Measurements from ENCODE around the gene UNC80.

UNC80 gene

DNA sequence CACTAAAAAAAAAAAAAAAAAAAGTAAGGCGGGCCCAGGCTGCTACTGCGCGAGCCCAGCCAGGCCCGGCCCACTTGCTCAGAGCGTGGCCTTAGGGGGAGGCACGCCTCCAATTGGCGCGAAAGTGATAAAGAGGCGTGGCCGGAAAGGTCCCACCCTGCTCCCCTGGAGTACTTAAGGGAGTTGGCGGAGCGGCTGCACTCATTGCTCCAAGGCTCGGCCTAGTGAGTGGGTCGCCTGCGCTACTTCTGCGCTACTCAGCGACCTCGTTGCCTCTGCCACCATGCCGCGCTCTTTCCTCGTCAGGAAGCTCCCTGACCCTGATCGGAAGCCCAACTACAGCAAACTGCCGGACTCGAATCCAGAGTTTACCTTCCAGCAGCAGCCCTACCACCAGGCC lies 36.9 kb downstream of the UNC80 start:
- DNase-seq, result no peak

DNA sequence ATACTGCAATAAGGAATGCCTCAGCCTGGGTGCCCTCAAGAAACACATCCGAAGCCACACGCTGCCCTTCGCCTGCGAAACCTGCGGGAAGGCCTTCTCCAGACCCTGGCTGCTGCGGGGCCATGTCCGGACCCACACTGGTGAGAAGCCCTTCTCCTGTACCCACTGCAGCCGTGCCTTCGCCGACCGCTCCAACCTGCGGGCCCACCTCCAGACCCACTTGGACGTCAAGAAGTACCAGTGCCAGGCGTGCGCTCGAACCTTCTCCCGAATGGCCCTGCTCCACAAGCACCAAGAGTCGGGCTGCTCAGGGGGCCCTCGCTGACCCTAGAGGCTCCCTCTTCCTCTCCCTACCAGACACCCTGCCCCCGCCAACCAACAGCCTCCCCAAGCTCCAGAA lies 37.6 kb downstream of the UNC80 start:
- no peak for DNase-seq

DNA sequence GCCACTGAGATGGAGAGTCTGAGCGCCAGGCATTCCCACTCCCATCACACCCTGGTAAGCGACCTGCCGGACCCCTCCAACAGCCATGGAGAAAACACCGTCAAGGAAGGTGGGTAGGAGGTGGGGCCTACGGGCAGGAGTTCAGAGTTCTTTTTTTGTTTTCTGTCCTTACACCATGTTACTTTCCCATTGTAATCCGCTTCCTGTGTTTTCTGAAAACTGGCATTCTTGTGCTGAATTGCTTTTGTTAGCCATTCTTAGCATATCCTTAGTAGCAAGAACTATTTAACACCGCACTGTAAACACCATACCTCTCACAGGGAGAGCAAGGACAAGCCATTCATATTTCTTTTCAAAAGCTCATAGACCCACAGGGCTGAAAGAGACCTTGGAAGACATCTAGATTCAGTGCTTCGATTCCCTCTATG lies 46.2 kb downstream of the UNC80 start:
- no peak for DNase-seq

DNA sequence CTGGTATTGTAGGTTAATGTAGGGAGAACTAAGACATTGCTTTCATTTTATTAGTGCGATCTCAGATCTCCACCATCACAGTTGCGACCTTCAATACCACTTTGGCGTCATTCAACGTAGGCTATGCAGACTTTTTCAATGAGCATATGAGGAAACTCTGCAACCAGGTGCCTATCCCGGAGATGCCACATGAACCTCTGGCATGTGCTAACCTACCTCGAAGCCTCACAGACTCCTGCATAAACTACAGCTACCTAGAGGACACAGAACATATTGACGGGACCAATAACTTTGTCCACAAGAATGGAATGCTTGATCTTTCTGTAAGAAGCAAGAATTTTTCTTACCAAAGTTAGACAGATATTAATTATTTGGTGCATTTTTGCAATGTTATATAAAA lies 47.3 kb downstream of the UNC80 start:
- DNase-seq, result no peak

DNA sequence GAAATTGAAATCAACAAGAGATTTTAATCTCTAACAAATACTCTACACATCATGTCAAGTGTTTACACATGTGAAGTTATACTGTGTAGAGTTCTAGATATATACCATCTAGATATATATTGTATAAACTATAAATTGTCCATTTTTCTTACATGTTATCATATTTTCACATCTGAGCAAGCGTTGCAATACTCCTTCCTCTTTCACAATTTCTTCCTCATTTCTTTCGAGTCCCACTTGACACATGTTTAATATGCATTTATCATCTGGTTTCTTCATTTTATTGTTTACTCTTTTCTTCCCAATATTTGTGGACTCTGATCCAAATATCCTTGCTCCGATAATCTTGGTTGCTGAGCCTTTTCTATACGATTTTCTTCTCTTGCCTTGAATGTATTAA lies 50.2 kb downstream of the UNC80 start:
- DNase-seq, result no peak

DNA sequence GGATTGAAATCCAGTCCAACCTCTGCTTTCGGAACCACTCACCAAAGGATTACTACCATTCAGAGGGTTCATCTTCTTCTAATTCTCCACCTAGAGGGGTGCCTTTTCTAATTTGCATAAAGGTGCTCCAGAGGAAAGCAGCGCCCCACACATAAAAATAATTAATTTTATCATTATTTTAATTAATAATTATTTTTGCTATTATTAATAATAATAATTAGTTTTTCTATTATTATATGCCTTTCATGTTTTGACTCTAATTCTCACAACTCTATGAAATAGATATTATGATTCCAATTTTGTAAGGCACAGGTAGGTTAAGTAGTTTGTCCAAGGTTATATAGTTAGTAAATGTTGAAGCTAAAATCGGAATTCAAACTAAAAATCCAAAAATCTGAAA lies 51.9 kb downstream of the UNC80 start:
- DNase-seq, result no peak

DNA sequence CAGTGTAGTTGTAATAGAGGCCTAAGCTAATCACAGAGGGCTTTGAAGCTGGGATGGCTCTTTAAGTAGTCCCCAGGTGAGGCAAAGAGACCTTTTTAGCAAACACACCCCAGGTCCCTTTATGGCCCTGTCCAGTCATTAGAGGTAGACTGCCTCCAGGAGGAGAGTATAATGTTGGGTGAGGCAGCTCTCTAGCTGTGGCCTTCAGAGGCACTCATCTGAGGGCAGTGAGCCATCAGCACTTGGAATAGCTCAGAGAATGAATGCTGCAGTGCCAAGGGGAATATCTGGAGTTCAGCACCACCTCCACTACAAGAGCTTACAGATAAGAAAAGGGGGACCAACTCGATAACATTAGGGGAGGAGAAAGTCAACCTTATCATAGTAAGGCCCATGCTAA lies 52.8 kb downstream of the UNC80 start:
- DNase-seq, result no peak

DNA sequence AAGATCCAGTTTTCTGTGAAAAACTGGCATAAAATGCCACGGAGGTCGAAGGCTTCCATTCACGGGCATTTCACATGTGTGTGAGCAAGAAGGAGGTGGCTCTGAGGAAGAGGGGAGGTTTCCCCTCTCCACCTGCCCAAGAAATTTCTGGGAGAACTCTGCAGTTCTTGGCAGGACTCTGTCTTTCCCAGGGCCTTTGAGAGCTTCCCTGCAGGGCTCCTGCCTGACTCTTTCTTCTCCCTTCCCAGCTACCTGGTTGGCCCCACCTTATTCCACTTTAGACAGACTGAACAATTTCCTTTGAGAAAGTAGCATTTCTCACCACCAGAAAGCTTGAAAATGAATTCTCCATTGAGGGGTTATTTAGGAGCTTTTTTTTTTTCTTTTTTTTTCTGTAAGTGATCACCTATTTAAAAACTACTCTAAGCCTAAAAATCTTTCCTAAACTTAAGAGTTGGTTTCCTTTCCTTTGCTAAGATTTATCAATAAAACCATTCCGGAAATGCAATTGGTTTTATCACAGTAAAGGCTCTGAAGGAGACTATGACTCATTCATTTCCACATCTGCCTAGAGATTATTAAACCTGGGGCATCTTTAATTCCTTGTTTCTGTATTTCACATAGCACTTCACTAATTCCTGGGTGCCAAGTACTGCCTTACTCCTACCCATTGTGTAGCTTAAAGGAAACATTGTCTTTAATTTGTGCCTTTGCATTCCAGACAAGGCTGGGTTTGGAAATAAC lies 59.3 kb downstream of the UNC80 start:
- no peak for DNase-seq

DNA sequence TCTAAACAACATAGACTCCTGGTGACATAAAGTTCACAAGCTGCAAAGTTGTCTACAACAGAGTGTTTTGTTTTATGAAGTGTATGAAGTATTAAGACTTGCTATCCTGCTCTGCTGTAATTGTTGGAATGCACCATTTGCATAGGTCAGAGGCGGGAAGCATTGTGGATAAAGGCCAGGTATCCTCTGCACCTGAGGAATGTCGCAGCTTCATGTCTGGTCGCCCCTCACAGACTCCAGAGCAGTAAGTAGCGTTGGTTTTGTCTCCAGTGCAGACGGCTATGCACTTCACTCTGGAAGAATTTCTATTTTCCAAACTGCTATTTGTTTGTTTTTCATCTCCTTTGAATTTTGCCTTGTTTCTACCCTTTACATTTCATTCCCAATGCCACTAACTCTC lies 63.1 kb downstream of the UNC80 start:
- DNase-seq, result no peak

DNA sequence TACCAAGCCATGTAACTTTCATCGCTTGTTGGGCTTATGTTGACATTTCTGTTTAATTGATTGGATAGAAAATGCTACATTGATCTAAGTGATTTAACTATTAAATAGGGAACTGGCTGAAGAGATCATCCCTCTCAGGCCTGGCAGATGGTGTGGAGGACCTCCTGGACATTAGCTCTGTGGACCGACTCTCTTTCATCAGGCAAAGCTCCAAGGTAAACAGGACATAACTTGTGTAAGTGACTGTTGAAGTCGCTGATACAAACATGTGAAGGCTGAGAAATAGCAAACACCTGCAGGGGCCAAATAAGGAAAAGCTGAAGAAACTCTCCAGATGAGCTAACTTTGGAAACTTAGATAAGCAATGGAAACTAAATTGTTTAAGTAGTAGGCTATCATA lies 68.8 kb downstream of the UNC80 start:
- DNase-seq, result no peak

DNA sequence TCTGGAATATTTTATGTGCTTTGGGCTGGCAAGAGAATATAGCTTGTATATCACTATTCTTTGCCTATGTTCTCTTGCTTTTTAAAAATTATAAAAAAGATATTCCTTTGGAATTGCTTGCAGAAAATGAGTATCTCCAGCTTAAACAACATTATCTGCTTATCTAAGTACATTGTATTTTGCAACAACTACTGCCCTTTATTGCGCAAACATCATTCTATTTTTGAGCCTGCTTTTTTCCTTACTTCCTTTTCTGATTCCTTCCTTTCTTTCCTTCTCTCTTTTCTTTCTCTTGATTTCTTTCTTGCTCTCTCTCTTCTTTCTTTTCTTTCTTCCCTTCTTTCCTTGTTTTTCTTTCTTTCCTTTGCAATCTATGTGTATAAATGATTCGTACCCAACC lies 74.0 kb downstream of the UNC80 start:
- no peak for DNase-seq

DNA sequence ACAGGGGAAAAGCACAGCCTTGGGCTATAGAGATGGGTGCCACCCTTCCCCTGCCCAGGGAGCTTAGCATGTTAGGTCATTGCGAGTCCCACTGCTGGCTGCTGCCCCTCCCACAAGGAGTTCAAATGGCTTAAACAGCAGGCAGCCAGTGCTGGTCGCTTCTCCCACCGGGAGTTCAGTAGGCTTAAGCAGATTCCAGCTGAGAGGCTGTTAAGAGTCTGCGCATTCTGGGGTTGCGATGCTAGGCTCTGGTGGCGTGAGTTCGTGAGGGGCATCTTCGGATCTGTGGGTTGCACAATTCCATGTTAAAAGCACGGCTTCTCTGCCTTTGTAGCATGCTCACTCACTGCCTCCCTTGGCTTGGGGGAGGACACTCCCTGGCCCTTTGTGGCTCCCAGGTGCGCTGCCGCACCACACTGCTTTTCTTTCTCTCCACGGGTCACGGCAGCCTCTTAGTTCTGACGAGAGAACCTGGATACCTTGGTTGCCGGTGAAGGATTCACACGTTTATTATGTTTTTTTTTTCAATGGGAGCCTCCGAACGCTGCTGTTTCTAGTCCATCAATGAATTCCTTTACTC lies 93.2 kb downstream of the UNC80 start:
- DNase-seq, result no peak

DNA sequence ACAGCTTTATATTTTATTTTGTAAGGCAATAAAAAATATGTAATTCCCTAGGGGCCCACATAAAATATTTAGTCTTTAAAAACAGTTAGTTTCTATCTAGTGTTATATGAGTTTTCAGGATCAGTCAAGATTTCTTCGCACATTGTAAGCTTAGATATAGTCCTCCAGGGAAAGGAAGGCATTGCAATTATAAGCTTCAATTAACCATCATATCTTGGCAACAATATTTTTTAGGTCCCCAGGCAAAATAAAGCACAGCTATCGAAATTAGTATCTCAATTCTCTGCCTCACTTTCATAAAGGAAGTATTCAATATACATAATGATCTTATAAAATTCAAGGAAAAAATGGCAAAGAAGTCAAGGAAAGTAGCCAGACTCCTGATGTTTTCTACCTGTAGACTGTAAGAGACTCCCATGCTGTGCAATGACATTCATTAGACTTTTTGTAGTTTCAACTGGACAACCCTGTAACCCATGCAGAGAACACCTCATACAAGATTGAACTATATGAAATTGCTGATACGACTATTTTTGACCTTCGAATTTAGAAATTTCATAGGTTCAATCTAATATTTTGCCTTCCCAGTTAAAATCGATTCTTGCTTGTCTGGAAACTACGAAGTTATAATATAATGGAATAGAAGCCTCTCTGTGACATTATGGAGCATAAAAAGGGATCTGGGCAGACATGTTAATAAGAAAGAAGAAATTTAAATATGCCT lies 96.8 kb downstream of the UNC80 start:
- DNase-seq, result no peak

DNA sequence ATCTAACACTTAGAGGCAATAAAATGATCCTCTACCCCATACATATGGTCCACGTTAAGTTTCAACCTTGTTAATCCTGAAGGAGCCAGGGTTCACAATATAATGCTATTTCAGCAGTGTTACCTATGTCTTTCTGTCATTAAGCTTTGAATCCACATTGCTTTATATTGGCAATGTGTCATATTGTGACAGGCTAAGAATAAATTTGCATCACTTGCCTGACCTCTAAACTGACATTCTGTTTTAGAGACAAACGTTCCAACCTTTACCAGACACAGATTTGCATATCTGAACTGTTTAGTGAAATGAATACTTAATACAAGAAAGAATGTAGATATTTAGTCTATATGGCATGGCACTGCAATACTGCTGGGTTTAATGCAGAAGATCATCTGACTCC lies 98.4 kb downstream of the UNC80 start:
- DNase-seq, result no peak

DNA sequence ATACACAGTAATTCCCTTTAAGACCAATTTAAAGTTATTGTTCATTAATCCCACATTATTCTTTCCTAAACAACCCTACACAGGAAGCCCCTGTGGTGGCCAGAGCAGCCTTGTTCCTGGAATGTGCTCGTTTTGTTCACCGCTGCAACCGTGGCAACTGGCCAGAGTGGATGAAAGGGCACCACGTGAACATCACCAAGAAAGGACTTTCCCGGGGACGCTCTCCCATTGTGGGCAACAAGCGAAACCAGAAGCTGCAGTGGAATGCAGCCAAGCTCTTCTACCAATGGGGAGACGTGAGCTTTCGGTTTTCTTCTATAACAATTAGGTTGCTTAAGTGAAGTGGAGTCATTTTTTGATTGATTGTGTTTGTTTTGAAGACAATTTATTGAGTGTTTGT lies 101.0 kb downstream of the UNC80 start:
- DNase-seq, result no peak

DNA sequence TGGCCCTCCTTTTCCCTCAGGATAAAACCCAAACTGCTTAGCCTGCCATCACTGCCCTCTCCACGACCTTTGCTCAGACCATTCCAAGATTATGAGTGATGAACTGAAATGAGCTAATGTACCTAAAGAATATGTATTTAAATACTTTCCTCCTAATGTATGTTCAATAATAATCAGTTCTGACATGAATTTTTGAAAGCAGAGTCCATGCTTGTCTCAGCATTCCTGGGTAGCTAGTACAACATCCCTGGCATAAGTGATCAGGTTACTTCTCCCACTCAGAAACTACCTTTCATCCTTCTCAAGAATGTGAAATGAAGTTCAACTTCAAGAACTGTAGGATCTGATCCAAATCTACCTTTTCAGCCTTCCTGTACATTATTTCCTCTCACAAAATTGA lies 103.6 kb downstream of the UNC80 start:
- no peak for DNase-seq

DNA sequence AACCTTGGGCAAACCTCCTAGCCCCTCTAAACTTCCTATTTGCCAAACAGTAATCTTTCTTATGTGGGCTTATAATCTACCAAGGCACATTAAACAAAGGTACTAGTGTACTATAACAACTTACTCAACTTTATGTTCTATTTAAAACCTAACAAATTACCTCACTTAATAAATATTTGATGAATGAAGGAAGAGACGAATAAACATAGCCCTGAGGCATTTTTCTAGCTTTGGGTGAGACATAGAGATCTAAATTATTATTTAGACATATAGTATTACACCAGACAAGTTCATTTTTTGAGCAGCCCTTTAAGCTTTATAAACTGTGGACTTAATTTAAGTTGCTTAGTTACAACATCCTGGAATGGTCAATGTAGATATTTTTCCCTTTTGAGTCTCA lies 104.6 kb downstream of the UNC80 start:
- DNase-seq, result no peak

DNA sequence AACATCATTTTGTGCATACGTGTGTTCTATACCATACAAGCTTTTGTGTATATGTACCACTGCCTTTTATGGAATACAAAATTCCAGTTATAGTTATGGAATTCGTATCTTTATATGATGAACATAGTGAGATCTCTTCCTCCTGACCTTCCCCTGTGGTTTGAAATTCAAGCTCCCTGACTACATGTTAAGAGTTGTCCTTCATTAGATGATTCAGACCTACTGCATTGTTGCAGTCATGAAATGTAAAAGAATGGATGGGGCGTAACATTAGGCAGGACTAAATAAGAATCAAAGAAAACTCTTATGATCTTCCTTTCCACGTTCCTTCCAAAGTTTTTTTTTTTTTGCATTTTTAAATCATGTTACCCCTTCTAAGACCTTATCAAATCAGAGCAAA lies 107.1 kb downstream of the UNC80 start:
- DNase-seq, result no peak

DNA sequence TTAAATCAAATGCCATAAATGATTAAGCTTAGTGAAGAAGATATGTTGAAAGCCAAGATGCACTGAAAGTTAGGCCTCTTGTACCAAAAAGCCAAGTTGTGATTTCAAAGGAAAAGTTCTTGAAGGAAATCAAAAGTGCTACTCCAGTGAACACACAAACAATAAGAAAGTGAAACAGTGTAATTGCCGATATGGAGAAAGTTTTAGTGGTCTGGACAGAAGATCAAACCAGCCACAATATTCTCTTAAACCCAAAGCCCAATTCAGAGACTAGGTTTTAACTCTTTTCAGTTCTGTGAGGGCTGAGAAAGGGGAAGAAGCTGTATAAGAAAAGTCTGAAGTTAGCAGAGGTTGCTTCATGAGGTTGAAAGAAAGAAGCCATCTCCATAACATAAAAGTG lies 129.0 kb downstream of the UNC80 start:
- no peak for DNase-seq

DNA sequence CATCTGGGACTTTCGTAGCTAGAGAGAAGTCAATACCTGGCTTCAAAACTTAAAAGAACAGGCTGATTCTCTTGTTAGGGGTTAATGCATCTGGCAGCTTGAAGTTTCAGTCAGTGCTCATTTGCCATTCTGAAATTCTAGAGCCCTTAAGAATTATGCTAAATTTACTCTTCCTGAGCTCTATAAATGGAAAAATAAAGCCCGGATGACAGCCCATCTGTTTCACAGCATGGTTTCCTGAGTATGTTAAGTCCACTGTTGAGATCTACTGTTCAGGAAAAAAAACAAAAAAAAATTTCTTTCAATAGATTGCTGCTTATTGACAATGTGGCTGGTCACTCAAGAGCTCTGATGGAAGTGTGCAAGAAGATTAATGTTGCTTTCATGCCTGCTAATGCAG lies 129.5 kb downstream of the UNC80 start:
- no peak for DNase-seq

DNA sequence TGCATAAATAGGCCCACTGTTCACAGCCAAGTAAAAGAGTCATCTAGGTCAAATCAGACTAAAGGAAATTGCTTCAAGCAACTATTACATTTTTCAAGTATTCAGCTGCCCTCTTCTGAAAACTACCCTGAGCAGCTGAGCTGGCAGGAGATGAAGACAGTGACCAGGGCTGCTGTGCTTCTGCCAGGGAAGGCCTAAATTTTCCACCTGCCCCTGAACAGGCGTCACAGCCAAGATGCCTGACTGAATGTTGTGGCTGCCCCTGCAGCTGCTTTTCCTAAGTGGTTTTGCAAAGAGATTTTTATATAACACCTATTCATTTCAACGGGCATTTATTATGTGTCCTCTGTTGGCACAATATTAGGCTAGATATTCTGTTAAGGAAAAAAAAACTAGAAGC lies 134.1 kb downstream of the UNC80 start:
- DNase-seq, result no peak

DNA sequence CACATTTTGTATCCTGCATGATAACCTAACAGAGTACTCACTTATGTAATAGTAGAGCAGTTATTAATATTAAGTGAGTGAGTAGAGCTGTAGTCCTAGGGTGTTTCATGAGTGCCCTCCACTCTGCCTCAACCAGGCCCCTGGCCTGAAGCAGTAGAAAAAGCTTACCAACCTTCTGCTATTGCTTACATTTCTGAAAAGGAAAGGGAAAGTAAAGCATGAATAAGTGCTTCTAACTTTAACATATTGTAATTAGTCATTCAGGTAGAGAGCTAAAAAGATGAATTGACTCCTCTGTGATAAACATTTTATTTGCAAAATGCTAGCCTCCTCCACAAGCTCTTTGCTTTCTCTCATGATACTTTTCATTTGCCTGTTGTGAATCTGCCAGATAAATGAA lies 136.1 kb downstream of the UNC80 start:
- peak in 1 of 5 experiments; percentile 5 for DNase-seq

DNA sequence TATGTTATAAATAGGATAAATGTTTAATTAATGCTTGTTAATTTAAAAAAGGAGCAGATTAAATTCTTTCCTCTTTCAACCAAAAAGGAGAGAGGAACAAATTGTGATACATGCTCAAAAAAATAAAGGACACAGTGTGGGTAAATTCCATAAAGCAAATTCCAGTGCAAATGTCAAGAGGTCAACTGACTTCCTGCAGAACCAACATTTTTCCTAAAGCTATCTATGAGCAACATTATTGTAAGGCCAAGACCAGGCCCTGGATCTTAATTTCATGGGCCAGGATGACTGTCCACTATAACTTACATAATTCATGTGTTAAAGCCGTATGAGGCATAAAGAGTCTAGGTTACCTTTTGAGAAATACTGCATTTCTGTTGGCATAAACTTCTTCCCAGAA lies 136.9 kb downstream of the UNC80 start:
- no peak for DNase-seq

DNA sequence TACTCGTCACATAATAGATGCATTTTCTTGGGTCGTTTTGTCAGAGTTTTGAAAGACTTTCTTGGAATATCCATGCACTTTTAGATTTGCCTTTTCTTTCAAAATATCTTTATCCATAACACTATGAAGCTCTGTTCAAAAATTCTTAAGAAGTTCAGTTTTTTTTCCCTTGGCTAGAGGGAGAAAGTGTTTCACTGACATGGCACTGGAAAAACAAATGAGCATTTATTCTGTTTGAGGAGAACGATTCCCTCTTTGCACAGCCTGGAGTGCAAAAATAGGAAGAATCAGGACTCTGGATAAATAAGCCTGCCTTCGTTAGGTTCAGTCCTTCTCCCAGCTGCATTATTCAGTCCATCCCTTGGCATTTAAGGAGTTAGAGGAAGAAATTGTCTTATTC lies 139.9 kb downstream of the UNC80 start:
- no peak for DNase-seq
